Measurements from ENCODE around the gene CLOCK. TPM values are rescaled to one million over a fixed set of nuclear protein-coding genes. Genes with fewer than 3 reads are reported as not detected.

CLOCK gene
- total RNA-seq, 1 donor, result 69.1 TPM

DNA sequence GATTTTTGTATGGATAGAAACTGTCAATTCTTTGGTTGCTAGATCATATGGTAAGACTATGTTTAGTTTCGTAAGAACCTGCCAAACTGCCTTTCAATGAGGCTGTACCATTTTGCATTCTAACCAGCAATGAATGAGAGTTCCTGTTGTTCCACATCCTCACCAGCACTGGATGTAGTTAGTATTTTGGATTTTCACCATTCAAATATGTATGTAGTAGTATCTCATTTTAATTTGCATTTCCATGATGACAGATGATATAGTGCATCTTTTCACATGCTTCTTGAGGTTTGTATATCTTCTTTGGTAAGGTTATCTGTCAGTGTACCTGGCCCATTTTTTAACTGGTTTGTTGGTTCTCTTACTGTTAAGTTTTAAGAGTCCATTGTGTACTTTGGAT, 34.6 kb downstream of the CLOCK start:
- no peak for DNase-seq (ENCODE audit: low read depth)
- no peak overlapping the region for H3K4me3 ChIP-seq (ENCODE audit: low read depth, low read length)
- no peak for TF ChIP-seq CTCF (IDR thresholded peaks at IDR 0.05; ENCODE audit: insufficient read depth, low read depth, low read length)

- TF ChIP-seq CTCF (IDR thresholded peaks at IDR 0.05; ENCODE audit: insufficient read depth, low read depth, low read length), result no peak
- H3K4me3 ChIP-seq (ENCODE audit: low read depth, low read length), result no peak overlapping the region
- DNase-seq (ENCODE audit: low read depth), result no peak
Observed at GRCh38 chr4:55510685-55511084, 36.0 kb downstream of the CLOCK start.

DNA sequence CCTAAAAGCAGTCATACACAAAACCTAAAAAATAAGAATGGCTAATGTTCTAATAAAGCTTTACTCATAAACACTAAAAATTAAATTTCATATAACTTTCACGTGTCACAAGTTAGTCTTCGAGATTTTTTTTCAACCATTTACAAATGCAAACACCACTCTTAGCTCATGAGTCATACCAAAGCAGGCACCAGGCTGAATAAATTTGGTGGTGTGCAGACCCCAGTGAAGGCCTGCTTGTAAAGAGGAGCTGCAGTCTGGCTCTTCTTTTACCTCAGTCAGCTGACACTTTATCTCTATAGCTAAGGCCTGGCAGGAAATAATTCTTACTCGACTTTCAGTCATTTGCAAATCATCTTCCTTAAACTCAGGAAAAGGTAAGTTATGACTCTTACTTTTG, 37.4 kb downstream of the CLOCK start:
- DNase-seq (ENCODE audit: low read depth), result peak; percentile 30
- H3K4me3 ChIP-seq (ENCODE audit: low read depth, low read length), result no peak overlapping the region
- TF ChIP-seq CTCF (IDR thresholded peaks at IDR 0.05; ENCODE audit: insufficient read depth, low read depth, low read length), result no peak

DNA sequence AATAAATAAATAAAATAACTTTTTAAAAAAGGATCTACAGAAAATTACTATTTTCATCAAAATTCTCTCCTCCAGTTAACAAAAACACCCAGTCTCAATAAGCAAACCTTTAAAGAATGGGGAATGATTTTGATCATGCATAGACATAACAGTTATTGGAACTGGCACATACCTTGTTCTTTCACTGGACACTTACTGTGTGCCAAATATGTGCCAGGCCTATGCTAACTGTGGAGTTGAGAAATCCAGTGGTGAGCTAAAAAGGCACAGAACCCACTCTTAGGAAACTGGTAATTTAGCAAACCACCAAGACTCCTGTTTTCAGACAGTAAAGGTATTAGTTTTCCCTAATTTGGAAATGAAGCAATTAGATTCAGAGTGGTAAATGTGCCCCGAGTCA, 39.1 kb downstream of the CLOCK start:
- no peak for TF ChIP-seq CTCF (IDR thresholded peaks at IDR 0.05; ENCODE audit: insufficient read depth, low read depth, low read length)
- no peak overlapping the region for H3K4me3 ChIP-seq (ENCODE audit: low read depth, low read length)
- no peak for DNase-seq (ENCODE audit: low read depth)

- TF ChIP-seq CTCF (IDR thresholded peaks at IDR 0.05; ENCODE audit: insufficient read depth, low read depth, low read length), result no peak
- no peak overlapping the region for H3K4me3 ChIP-seq (ENCODE audit: low read depth, low read length)
- DNase-seq (ENCODE audit: low read depth), result peak; percentile 68
Observed at GRCh38 chr4:55503169-55503568, 43.5 kb downstream of the CLOCK start.

- no peak for TF ChIP-seq CTCF (IDR thresholded peaks at IDR 0.05; ENCODE audit: insufficient read depth, low read depth, low read length)
- DNase-seq (ENCODE audit: low read depth), result no peak
- H3K4me3 ChIP-seq (ENCODE audit: low read depth, low read length), result no peak overlapping the region
Observed at GRCh38 chr4:55500072-55500471, 46.6 kb downstream of the CLOCK start.

DNA sequence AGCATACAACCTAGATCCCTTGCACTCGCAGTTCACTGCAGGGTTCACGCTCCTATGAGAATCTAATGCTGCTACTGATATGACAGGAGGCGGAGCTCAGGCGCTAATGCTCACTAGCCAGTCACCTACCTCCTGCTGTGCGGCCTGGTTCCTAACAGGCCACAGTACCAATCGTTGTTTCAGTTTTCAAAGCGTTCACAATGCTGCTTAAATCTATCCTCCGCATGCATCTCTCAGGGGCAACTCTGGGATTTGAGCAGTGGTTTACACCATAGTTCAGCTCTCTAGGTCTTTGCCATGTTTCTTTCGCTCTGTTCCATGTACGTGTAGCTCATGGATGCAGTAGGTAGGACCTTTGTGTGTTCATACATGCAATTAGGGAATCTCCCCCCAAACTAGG, 47.2 kb downstream of the CLOCK start:
- DNase-seq (ENCODE audit: low read depth), result no peak
- TF ChIP-seq CTCF (IDR thresholded peaks at IDR 0.05; ENCODE audit: insufficient read depth, low read depth, low read length), result no peak
- H3K4me3 ChIP-seq (ENCODE audit: low read depth, low read length), result no peak overlapping the region
